HEK293T (cell line): ENCODE data around the gene DNAH7.

Source experiments
- CTCF ChIA-PET: fragments of 350-600 bp; formaldehyde crosslinking; extraction: SDS; loops from one replicate; lab custom pipeline; 2021; ENCODE audit warnings: antibody characterized with exemption, inconsistent platforms; lab: Yijun Ruan, JAX
- POLR2A ChIA-PET: fragments of 350-600 bp; formaldehyde crosslinking; extraction: SDS; loops from one replicate; lab custom pipeline; 2020; ENCODE audit warnings: antibody characterized with exemption, inconsistent platforms; lab: Yijun Ruan, JAX
- DNase-seq: peaks from one replicate; pipeline ENCODE4 v3.0.0; 2012; ENCODE audit warnings: mixed read lengths; ENCODE audit errors: extremely low spot score
- ARNT ChIP-seq: fragments of 450-650 bp; IDR thresholded peaks from 2 replicates; pipeline ENCODE4 v1.6.1; 2017; ENCODE audit warnings: mild to moderate bottlenecking
- BHLHE40 ChIP-seq: fragments of 450-650 bp; IDR thresholded peaks from 2 replicates; pipeline ENCODE4 v1.6.1; 2016; ENCODE audit warnings: mild to moderate bottlenecking, moderate library complexity, borderline replicate concordance
- CTBP1 ChIP-seq: fragments of 450-650 bp; IDR thresholded peaks from 2 replicates; pipeline ENCODE4 v1.6.1; 2016; ENCODE audit warnings: borderline replicate concordance
- ELF4 ChIP-seq: fragments of 450-650 bp; IDR thresholded peaks from 2 replicates; pipeline ENCODE4 v1.6.1; 2017; ENCODE audit warnings: antibody characterized with exemption
- FOXA1 ChIP-seq: fragments of 450-650 bp; IDR thresholded peaks from 2 replicates; pipeline ENCODE4 v1.6.1; 2016; ENCODE audit warnings: mild to moderate bottlenecking
- FOXK2 ChIP-seq: fragments of 450-650 bp; IDR thresholded peaks from 2 replicates; pipeline ENCODE4 v1.6.1; 2016; ENCODE audit warnings: mild to moderate bottlenecking
- FOXM1 ChIP-seq: fragments of 450-650 bp; IDR thresholded peaks from 2 replicates; pipeline ENCODE4 v1.6.1; 2017; ENCODE audit warnings: mild to moderate bottlenecking, borderline replicate concordance
- HDGF ChIP-seq: fragments of 450-650 bp; IDR thresholded peaks from 2 replicates; pipeline ENCODE4 v1.6.1; 2017; ENCODE audit warnings: antibody characterized with exemption, borderline replicate concordance
- L3MBTL2 ChIP-seq: fragments of 450-650 bp; conservative IDR thresholded peaks from 2 replicates; pipeline ENCODE4 v1.6.1; 2016; ENCODE audit warnings: mild to moderate bottlenecking
- LEF1 ChIP-seq: fragments of 450-650 bp; IDR thresholded peaks from 2 replicates; pipeline ENCODE4 v1.6.1; 2017; ENCODE audit warnings: mild to moderate bottlenecking, borderline replicate concordance
- NFRKB ChIP-seq: fragments of 450-650 bp; IDR thresholded peaks from 2 replicates; pipeline ENCODE4 v1.6.1; 2016; ENCODE audit warnings: mild to moderate bottlenecking, moderate library complexity
- PKNOX1 ChIP-seq: fragments of 450-650 bp; IDR thresholded peaks from 2 replicates; pipeline ENCODE4 v1.6.1; 2016
- SP1 ChIP-seq: fragments of 450-650 bp; IDR thresholded peaks from 2 replicates; pipeline ENCODE4 v1.6.1; 2017
- SUZ12 ChIP-seq: fragments of 450-650 bp; IDR thresholded peaks from 2 replicates; pipeline ENCODE4 v1.6.1; 2016; ENCODE audit warnings: mild to moderate bottlenecking
- TARDBP ChIP-seq: fragments of 450-650 bp; IDR thresholded peaks from 2 replicates; pipeline ENCODE4 v1.6.1; 2016
- ZNF384 ChIP-seq: fragments of 450-650 bp; IDR thresholded peaks from 2 replicates; pipeline ENCODE4 v1.6.1; 2016

Gene DNAH7

GRCh38 chr2:195782156-195782555, 286.5 kb downstream of the DNAH7 start:
- ChIA-PET POLR2A (no interaction called here), CTCF (no interaction called here)
- TF ChIP-seq FOXM1 (no peak), SUZ12 (no peak), NFRKB (no peak), LEF1 (no peak), SP1 (no peak), ARNT (no peak), ZNF384 (no peak), TARDBP (no peak), PKNOX1 (no peak), FOXK2 (no peak)
- no peak for DNase-seq

- DNase-seq, result no peak
- ChIA-PET CTCF (no interaction called here), POLR2A (no interaction called here)
- TF ChIP-seq ARNT, result no peak
- no peak for TF ChIP-seq ELF4
- TF ChIP-seq NFRKB, result no peak
- no peak for TF ChIP-seq HDGF
- TF ChIP-seq TARDBP, result no peak
- no peak for TF ChIP-seq FOXK2
Measured at GRCh38 chr2:195779491-195779890, 289.1 kb downstream of the DNAH7 start.

DNA sequence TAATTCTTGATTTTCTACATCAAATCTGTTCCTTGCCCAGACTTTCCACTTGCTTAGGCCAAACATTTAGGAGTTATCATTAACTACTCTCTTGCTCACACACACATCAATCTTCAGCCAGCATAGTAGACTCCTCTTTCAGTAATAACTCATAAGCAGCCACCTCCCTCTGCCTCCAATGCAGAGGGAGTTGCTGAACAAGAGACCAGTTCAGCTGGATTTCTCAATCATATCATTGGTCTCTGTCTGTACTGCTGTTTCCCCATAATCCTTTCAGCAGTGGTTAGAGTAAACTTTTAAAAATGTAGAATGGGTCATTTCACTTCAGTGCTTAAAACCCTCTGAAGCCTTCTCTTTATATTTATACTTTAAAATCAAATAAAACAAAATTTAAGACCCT, 298.7 kb downstream of the DNAH7 start:
- POLR2A ChIA-PET, result no interaction called here
- TF ChIP-seq TARDBP (no peak), SP1 (no peak), FOXM1 (no peak), CTBP1 (no peak), ELF4 (no peak), ZNF384 (no peak), PKNOX1 (no peak)
- CTCF ChIA-PET, result no interaction called here
- DNase-seq, result no peak

- CTCF ChIA-PET, result interaction anchor here (0.6 kb wide), 2 partner anchors 34 to 47 kb away, joined by 3 read pairs; no protein-coding TSS in a partner anchor
- POLR2A ChIA-PET, result no interaction called here
- TF ChIP-seq NFRKB (no peak), BHLHE40 (no peak), L3MBTL2 (no peak), CTBP1 (no peak), ZNF384 (no peak), LEF1 (no peak), FOXA1 (no peak), FOXM1 (no peak), SUZ12 (no peak), TARDBP (no peak), HDGF (no peak), ARNT (no peak), SP1 (no peak), ELF4 (no peak), FOXK2 (no peak)
- DNase-seq, result no peak
Measured at GRCh38 chr2:195768431-195768830, 300.2 kb downstream of the DNAH7 start.

DNA sequence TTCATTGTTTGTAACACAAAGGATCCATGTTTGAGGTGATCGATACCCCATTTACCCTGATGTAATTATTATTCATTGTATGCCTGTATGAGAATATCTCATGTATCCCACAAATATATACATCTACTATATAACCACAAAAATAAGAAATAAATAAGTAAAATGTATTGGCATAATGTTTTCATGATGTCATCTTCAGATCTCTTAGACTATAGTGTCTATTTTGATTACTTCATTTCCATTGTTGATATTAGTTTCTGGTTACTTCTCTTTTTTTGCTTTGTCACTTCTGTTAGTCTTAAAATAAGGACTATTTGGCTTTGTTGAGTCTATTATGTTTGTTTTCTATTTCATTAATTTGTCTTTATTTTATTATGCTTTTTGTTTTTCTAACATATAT, 301.9 kb downstream of the DNAH7 start:
- TF ChIP-seq ELF4 (no peak), FOXK2 (no peak), CTBP1 (no peak), NFRKB (no peak), PKNOX1 (no peak)
- DNase-seq, result no peak
- ChIA-PET POLR2A (no interaction called here), CTCF (no interaction called here)

DNA sequence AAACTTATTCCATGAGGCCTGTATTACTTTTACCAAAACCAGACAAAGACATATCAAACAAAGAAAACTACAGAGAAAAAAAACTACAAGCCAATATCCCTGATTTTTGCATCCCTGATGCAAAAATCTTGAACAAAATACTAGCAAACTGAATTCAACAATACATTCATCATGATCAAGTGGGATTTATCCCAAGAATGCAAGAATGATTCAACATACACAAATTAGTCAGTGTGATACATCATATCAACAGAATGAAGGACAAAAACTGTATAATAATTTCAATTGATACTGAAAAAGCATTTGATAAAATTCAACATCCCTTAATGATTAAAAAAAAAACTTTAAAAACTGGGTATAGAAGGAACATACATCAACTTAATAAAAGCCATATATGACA, 304.8 kb downstream of the DNAH7 start:
- ChIA-PET POLR2A (no interaction called here), CTCF (no interaction called here)
- no peak for DNase-seq
- TF ChIP-seq ARNT, result no peak
- no peak for TF ChIP-seq L3MBTL2
- TF ChIP-seq TARDBP, result no peak
- no peak for TF ChIP-seq FOXA1
- no peak for TF ChIP-seq SUZ12

GRCh38 chr2:195759877-195760276, 308.8 kb downstream of the DNAH7 start:
- POLR2A ChIA-PET, result no interaction called here
- no peak for DNase-seq
- TF ChIP-seq L3MBTL2 (no peak), HDGF (no peak), ARNT (no peak), CTBP1 (no peak), FOXM1 (no peak), ZNF384 (no peak), FOXK2 (no peak), LEF1 (no peak)
- CTCF ChIA-PET, result no interaction called here
